Fibroblast of mammary gland (primary cell): Measurements from ENCODE around the gene ALDH1B1.
A peak's percentile ranks its signal among the peaks of the same experiment; 100 is the strongest.

Experiments used
- DNase-seq: peaks from one replicate; pipeline ENCODE4 v3.0.0-alpha.2; 2010; ENCODE audit warnings: low read depth
- H3K4me3 ChIP-seq: 2 replicates; pipeline ENCODE4 v1.5.1; 2011; ENCODE audit warnings: low read depth, mild to moderate bottlenecking, low read length, moderate library complexity; ENCODE audit not compliant: control insufficient read depth
- TF ChIP-seq, protein P1 (sequence below): conservative IDR thresholded peaks from 2 replicates; pipeline ENCODE4 v1.5.1; 2011; ENCODE audit warnings: low read depth, low read length, inconsistent platforms; ENCODE audit not compliant: control insufficient read depth, insufficient read depth

The ALDH1B1 gene

DNA sequence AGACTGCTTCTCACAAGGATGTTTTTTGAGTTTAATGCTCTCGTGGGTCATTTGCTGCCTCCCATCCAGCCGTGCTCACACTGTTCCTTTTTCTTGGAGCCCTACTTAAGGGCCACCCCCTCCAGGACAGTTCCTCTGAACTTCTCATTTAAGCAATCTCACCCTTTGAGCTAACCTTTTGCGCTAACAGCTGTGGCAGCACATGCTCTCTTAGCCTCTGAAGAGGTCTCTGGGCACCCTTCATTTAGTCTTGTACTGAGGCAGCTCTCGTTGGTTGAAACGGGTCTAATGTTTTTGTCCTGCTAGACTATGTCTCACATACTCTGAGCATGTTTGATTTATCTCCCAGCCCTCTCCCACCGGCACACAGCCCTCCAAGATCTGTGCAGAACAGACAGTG, 11.8 kb downstream of the ALDH1B1 start:
- DNase-seq, result no peak
- TF ChIP-seq, protein P1, sequence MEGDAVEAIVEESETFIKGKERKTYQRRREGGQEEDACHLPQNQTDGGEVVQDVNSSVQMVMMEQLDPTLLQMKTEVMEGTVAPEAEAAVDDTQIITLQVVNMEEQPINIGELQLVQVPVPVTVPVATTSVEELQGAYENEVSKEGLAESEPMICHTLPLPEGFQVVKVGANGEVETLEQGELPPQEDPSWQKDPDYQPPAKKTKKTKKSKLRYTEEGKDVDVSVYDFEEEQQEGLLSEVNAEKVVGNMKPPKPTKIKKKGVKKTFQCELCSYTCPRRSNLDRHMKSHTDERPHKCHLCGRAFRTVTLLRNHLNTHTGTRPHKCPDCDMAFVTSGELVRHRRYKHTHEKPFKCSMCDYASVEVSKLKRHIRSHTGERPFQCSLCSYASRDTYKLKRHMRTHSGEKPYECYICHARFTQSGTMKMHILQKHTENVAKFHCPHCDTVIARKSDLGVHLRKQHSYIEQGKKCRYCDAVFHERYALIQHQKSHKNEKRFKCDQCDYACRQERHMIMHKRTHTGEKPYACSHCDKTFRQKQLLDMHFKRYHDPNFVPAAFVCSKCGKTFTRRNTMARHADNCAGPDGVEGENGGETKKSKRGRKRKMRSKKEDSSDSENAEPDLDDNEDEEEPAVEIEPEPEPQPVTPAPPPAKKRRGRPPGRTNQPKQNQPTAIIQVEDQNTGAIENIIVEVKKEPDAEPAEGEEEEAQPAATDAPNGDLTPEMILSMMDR, result no peak
- H3K4me3 ChIP-seq, result no peak overlapping the region

DNA sequence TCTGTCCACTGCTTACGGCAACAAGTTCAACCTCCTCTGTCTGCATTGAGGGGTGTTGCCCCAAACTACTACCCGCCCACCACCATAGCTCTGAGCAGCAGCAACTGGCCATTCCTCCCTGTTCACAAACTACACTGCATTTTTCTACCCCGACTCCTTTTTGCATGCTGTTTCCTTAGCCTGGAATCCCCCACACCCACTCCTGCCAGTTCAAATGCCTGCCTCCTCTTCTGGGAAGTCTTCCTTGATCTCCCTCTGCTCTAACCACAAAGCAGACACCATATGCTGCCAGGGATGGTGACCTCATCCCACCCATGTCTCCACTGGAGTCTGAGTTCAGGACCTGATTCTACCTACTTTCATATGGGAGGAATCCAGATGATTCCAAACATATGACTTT, 13.3 kb downstream of the ALDH1B1 start:
- no peak overlapping the region for H3K4me3 ChIP-seq
- TF ChIP-seq, protein P1, result no peak
- peak; percentile 18 for DNase-seq

DNA sequence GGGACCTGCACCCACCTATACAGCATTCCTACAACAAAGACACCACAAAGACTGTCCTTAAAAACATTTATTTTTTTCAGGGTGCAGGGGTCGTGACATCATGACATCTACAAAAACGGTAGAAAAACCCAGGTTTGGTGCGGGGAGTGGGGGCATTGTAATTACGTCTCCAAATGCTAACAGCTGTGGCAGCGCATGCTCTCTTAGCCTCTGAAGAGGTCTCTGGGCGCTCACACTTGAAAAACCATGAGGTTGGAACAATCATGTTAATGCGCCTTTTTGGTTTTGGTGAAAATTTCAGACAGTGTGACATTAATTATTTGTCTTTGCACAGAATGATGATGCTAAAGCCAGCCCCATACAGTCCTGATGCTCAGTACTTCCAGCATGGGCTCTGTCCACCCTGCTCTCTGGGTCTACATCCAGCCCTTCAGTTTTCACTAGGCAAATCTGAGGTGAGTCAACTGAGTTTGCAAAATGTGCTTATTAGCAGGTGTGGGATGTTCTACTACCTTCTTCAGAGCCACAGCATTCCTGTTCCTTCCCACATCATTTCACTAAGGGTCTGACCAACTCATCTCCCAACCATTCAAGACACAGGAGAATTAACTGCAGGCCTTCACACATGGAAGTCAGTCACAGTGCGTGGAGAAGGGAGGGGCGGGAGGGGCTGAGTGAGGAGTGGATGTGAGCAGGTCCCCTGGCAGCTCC, 14.1 kb downstream of the ALDH1B1 start:
- H3K4me3 ChIP-seq, result no peak overlapping the region
- DNase-seq, result no peak
- TF ChIP-seq, protein P1, result no peak

DNA sequence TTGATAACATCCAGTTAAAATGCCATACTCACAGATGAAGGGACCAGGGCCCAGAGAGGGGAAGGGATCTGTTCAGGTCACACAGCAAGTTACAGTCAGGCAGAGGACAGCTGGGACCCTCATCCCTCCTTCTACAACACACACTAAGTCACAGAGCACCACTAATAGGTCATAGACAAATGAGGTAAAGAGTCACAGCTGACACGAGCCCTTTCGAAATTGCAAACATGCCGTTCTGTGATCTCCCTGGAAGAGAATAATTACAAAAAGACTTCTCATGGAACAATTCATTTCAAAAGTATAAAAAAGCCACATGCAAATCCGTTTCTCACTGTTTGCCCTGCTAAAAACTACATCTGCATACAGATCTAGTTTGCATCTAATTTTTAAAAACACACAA, 16.2 kb downstream of the ALDH1B1 start:
- no peak overlapping the region for H3K4me3 ChIP-seq
- DNase-seq, result no peak
- TF ChIP-seq, protein P1, result no peak

DNA sequence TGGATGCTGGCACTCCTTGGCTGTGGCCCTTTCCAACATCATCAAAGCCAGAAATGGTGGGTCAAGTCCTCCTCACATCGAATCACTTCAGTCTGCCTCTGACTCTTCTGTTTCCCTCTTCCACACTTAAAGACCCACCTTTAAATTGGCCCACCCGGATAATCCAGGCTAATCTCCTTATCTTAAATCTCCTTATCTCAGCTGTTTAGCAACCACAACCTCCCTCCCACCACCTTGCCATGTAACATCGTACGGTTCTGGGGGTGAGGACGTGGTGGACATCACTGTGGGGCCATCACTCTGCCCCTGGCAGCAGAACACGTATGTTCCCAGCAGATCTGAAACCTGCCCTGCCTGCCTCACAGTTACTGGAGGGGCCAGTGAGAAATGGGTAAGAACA, 20.2 kb downstream of the ALDH1B1 start:
- TF ChIP-seq, protein P1, result no peak
- H3K4me3 ChIP-seq, result no peak overlapping the region
- no peak for DNase-seq

DNA sequence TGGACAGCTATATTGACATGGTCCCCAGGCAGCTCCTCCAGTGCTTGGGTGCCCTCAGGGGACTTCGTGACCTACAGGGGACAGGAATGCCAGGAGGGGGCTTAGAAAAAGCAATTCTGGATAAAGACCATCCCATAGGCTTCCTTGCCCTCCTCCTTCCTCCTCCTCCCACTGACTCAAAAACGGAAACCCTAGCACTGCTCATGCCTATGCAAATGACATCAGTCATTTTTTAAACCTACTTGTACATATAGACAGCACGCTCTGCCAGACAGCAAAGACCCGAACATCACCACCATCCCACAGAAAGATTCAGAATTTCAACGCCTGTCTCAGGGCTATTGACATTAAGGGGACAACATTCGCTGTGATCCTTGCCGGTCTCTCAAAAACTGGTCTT, 20.8 kb downstream of the ALDH1B1 start:
- H3K4me3 ChIP-seq, result no peak overlapping the region
- DNase-seq, result no peak
- TF ChIP-seq, protein P1, result no peak
